Measurements from ENCODE around the gene STX8.
"Not testable (repeated sequence)": the region's sequence is repeated elsewhere in the genome, so short reads cannot be mapped to it uniquely, and the experiment has no call there.

Gene STX8

DNA sequence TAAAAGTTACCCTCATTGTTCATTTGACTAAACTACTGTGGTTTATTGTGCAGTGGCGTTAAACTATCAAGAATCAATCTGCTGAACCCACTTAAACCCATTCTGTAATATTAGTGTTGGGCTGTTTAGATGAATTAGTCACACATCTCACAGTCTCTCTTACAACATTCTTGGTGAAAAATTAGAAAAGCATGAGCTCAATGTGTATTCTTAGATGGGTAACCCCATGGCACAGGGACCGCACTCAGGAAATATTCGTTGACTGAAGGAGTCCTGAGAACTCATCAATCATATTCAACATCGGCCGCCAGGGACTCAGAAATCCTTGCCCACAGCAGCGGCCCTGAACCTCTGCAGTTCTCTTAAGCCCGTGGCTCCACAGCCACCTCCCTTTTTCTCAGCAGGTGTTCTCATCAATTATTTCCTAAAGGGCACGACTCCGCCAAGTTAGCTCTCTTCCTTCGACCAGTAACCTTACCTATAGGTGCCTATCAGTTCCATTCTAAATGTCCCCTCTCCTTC lies 155.6 kb downstream of the STX8 start:
- DNase-seq (ENCODE audit: low read depth): no peak
- H3K4me3 ChIP-seq (ENCODE audit: low read depth, low read length): no peak overlapping the region

DNA sequence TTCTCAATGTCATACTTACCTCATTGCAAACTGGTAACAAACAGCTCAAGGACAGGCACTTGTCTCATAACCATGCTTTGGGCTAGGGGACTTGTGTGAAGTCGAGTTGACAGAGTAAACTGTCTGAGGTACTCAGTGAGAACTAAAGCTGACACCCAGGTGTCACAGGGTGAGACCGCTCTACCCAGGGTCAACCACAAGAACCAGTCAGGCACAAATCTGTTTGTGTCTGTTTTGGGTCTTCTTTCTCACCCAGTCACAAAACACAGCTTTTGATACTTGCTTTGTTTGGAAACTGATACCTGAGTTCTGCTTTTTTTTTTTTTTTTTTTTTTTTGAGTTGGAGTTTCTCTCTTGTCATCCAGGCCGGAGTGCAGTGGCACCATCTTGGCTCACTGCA lies 161.1 kb downstream of the STX8 start:
- H3K4me3 ChIP-seq (ENCODE audit: low read depth, low read length): no peak overlapping the region
- DNase-seq (ENCODE audit: low read depth): no peak

DNA sequence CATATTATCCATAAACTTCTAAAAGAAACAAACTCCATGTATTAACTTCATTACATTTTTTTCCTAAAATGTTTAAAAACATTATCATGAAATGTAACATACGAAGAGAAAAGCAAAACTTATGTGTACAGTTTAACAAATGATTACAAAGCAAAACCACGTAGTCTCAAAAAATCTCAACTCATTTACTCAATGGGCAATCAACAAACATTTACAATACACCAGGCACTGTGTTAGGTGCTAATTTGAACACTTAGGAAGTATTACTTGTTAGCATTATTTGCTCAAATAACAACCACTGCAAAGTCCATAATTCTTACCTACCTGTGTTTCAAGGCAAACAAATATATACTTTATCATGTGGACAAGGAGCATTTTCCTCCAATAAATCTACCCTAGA lies 164.9 kb downstream of the STX8 start:
- H3K4me3 ChIP-seq (ENCODE audit: low read depth, low read length): no peak overlapping the region
- DNase-seq (ENCODE audit: low read depth): no peak

DNA sequence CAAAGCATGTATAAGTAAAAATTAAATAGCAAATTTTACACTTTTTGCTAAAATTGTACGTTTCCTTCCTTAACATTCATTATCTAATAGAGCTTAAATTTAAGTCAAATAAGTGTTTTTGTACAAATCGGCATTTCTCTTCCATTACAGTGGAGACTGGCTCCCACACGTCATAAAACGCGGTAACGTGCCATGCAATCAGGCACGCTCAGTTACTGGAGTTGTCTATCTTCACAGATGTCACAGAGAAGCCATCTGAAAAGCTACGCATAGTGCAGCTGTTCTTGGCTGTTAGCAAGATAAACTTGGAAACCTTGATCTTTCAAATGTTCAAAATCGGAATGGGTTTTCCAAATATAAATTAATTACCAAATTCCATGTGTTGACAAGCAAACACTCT lies 165.3 kb downstream of the STX8 start:
- no peak overlapping the region for H3K4me3 ChIP-seq (ENCODE audit: low read depth, low read length)
- no peak for DNase-seq (ENCODE audit: low read depth)

DNA sequence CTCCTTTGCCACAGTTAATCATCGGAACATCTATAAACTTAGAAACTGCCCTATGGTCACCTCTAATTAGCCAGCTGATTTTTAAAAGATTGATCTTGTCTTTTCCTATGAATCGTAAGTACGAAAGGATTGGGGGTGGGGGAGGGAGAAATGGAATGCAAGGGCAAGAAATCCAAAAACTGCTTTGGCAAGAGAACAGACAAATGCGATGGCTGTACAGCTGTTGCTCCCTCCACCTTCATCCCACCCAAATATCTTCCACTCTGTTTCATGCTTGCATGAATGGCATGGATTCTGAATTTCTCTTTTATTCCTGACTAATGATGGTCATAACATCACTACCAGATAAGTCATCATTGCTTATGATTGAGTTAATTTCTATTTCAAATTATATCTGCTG lies 165.7 kb downstream of the STX8 start:
- H3K4me3 ChIP-seq (ENCODE audit: low read depth, low read length): no peak overlapping the region
- no peak for DNase-seq (ENCODE audit: low read depth)

DNA sequence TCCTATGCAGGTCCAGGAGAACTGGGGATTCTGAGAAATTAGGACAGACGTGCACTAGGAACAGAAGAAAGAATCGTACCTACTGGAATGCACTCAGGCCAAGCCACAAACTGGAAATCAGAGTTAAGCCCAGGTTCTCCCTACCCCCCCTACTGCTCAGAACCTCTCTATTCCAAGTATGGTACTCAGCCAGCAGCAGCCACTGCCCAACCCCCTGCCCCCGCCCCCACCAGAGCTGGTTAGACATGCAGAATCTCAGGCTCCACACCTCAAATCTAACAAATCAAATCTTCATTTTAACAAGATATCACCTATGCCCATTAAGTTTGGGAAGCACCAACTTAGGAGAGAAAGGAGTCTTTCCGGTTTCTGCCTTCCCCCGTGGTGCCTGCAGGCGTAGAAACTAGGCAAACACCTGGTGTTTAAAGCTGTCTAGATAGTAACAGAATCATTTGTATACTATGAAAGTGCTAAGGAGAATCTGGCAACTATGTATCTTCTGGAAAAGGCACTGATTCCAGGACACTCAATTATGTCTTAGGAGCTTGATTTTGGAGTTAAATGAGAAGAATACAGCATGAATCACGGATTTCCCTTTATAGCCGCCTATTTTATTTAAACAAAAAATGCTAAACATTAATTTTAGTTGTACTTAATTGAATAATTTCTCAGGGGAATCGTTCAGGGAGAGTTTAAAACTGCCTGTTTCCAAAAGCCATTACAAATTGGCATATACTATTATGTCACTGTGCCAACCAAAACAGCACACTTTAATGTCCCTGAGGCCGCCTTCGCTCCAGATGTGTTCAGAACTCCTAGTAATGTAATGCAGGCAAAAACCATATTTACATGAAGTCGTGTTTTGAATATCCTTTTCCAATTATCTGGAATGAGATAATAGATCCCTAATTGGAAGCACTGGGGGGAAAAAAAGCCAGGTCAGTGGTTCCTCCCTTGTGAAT lies 166.5 kb downstream of the STX8 start:
- no peak for DNase-seq (ENCODE audit: low read depth)
- no peak overlapping the region for H3K4me3 ChIP-seq (ENCODE audit: low read depth, low read length)

DNA sequence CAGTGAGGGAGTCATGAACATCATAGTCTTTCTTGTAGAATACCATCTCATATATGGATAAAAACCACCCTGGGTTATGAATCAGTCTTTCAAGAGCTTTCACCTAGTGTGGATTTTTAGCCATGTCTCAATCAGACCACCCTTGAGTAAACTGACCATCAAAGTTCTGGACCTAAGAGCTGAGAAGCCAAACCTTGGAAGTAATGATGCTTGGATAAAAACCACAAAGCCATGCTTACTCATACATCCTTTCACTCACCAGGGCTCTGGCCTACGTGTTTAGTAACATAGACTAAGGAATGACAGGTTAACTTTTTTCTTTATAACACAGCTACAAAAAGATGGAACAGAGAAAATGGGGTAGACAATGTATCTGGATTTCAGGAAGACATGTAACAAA lies 167.2 kb downstream of the STX8 start:
- H3K4me3 ChIP-seq (ENCODE audit: low read depth, low read length): no peak overlapping the region
- peak; percentile 73 for DNase-seq (ENCODE audit: low read depth)

DNA sequence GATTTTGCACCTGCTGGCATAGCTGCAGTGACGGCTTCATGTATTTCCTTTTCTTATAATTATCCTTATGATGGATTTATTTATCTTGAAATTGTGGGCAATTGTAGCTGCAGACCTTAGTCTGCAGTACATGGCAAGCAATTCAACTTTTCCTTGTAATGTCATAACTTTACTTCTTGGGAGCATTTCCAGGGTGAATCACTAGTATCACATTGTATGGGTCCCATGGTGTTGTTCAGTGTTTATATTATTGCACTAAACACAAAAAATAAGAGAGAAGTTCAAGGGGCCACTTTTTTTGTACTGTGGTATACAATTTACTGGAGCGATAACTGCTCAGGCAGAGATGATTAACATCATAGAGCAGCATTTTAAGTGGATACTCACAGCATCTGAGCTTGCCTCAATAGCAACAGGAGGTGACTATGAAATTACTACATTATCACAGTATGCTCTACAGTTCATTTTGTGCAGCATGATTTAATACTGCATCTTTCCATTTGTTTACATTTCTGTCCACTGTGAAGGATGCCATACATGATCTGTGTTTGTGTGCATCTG lies 169.5 kb downstream of the STX8 start:
- DNase-seq (ENCODE audit: low read depth): no peak
- H3K4me3 ChIP-seq (ENCODE audit: low read depth, low read length): no peak overlapping the region

DNA sequence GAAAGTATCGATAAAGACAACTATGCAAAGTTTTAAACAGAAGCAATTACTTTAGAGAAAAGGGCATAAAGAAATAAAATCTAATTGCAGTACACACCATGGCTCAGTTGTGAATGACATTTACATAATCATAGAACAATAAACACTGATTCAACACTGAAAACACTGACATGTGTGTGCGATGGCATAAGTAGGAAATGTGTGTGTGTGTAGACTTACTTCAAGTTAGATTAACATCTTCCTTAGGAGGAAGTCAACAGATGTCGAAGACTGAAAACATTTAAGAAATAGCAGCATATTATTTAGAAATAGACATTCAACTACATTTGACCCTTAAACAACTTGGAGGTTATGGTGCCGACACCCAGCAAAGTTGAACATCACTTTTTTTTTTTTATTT lies 172.4 kb downstream of the STX8 start:
- no peak overlapping the region for H3K4me3 ChIP-seq (ENCODE audit: low read depth, low read length)
- no peak for DNase-seq (ENCODE audit: low read depth)

DNA sequence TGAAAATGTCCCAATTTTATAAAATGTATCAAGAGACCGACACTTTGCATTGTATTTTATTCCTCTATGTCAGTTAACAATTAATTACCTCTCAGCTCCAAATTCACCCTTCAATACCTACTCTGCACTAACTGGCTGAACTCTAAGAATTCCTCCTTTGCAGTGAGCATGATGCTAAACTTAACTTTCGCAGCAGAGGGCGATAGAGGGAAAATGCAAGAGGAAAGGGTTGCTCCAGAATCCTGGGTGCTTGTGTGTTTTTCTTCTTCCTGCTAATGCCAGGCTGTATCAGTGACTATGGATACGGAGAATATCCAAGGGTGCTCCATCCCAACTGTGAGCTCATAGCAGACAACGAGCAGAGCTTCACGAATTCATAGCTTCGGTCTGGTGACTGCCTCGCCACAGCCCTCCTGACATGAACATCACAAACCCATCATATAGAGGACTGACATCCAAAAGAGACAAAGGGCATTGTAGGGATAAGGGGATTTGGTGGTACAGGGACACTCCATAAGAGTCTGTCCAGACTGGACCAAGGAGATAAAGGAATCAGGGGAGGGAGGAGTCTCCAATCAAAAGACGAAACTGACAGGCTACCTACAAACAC lies 172.9 kb downstream of the STX8 start:
- no peak overlapping the region for H3K4me3 ChIP-seq (ENCODE audit: low read depth, low read length)
- DNase-seq (ENCODE audit: low read depth): no peak

DNA sequence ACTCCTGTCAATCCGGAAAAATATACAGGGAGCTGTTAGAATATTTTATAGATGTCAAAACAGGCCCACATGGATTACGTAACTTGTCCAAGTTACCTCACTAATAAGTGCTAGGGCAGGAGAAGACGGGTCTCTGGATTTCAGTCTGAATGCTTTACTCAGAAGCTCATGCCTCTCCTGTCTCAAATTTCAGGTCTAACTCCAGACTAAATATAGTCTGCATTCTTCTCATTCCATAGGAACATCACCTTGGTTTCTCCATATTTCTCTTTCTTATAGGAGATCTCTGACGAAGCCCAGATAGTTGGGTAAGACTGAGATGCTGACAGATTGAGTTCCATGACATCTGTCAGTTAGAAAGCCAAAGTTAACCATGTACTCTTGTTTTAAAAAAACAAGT lies 174.2 kb downstream of the STX8 start:
- no peak overlapping the region for H3K4me3 ChIP-seq (ENCODE audit: low read depth, low read length)
- peak; percentile 52 for DNase-seq (ENCODE audit: low read depth)

DNA sequence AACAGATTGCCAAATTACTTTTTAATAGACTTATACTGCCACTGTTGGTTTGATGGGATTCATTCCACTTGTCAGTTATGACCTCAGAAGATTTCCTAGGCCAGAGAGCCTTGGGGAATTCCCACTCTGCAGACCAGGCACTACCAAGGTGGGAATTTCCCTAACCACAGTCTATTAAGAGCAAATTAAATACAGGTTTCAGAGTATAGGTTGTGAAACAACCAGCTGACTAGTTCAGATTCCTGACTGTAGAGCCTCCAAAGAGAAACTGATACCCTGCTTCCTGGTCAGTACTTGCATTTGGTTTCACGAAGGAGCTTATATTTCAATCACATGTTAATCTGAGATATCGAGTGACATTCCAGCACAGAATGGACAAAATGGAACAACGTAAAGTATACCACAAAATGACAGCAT lies 186.5 kb downstream of the STX8 start:
- no peak overlapping the region for H3K4me3 ChIP-seq (ENCODE audit: low read depth, low read length)
- DNase-seq (ENCODE audit: low read depth): peak; percentile 72

DNA sequence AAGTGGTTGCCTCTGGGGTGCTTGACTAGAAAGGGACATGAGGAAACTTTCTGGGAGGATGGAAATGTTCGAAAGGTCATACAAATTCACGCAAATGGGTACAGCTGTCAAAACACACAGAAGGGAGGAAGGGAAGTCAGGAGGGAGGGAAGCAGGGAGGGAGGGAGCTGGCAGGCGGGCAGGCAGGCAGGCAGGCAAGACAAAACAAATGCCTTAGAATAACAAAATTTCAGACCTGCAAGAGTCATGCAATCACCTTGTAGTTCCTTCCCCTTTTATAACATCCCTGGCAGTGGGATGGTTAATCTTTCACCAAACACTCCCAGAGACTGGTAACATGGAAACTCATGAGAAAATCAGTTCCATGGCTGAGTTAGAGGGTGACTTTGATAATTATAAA lies 189.2 kb downstream of the STX8 start:
- no peak overlapping the region for H3K4me3 ChIP-seq (ENCODE audit: low read depth, low read length)
- DNase-seq (ENCODE audit: low read depth): no peak

DNA sequence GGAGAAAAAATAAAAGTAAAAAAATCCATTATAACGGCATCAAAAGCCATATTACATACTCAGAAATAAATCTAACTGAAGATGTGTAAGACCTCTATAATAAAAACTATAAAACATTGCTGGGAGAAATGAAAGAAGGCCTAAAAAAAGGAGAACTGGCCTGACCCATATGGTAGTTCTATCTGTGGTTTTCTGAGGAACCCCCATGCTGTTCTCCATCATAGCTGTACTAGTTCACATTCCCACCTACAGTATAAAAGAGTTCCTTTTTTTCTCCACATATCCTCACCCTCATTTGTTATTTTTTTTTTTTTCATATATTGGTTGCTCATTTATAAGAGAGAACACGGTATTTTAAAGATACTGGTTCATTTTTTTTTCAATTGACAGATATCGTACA lies 191.8 kb downstream of the STX8 start:
- no peak for DNase-seq (ENCODE audit: low read depth)
- no peak overlapping the region for H3K4me3 ChIP-seq (ENCODE audit: low read depth, low read length)

DNA sequence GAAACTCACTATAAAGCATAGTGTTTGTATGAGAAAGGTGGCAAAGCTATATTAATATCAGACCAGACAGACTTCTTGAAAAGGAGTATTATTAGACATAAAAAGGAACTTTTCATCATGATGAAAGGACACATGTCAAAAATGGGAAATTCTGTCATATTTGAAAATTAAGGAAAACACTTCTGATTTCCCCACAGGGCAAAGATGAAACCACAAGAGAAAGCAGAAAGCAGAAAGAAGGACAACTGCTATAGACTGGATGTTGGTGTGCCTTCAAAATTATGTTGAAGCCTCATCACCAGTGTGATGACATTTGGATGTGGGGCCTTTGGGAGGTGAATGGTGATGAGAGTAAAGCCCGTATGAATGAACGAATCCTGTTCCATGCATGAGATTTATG lies 193.0 kb downstream of the STX8 start:
- no peak for DNase-seq (ENCODE audit: low read depth)

DNA sequence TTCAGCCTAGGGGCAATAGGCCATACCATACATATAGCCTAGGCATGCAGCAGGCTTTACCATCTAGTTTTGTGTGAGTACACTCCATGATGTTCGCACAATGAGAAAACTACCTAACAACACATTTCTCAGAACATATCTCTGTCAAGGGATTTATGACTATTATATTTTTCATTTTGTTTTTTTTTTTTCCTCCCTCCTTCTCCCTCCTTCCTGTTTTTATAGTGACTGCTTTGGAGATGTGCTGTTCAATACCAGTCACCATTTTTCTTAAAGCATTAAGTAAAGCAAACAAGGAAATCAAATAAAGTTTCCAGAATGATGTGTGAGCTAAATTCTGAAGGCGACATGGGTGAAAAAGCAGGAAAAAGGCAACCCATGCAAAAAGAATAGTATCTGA lies 194.6 kb downstream of the STX8 start:
- DNase-seq (ENCODE audit: low read depth): no peak

More for the DNA sequence above, 193.0 kb downstream of the STX8 start:
- H3K4me3 ChIP-seq (ENCODE audit: low read depth, low read length): no peak overlapping the region

DNA sequence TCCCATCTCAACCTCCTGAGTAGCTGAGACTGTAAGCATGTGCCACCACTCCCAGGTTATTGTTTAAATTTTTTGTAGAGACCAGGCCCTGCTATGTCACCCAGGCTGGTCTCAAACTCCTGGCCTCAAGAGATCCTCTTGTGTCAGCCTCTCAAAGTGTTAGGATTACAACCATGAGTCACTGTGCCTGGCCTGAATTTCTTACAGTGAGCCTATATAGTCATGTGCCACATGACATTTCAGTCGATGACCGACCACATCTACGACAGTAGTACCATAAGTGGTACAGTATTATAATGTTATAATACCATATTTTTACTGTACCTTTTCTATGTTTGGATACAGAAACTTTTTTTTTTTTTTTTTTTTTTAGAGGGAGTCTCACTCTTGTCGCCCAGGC lies 195.3 kb downstream of the STX8 start:
- no peak for DNase-seq (ENCODE audit: low read depth)
- no peak overlapping the region for H3K4me3 ChIP-seq (ENCODE audit: low read depth, low read length)

More for the DNA sequence above, 194.6 kb downstream of the STX8 start:
- no peak overlapping the region for H3K4me3 ChIP-seq (ENCODE audit: low read depth, low read length)

DNA sequence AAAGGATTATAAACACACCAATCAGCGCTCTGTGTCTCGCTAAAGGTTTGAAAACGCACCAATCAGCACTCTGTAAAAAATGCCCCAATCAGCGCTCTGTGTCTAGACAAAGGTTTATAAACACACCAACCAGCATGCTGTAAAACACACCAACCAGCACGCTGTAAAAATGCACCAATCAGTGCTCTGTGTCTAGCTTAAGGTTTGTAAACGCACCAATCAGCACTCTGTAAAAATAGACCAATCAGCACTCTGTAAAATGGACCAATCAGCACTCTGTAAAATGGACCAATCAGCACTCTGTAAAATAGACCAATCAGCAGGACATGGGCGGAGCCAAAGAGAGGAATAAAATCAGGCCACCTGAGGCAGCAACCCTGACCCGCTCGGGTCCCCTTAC lies 199.4 kb downstream of the STX8 start:
- DNase-seq (ENCODE audit: low read depth); H3K4me3 ChIP-seq (ENCODE audit: low read depth, low read length): not testable (repeated sequence)

DNA sequence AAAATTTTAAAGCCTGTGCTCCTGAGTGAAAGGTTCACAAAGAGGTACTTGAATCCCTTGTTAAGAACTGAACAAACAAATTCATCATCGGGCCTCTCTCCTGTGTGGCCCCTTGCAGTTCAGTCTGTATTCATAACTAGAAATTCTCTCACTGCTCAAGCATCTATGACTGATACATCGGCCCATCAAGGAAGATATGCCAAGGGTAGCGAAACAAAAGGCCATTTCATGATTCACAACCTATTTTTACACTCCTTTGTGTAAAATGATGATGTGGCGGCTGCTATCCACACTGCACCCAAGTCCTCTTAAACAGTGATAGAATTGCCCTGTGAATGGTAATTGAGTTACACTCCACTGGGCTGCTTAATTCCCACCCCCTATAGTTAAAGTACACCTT lies 204.6 kb downstream of the STX8 start:
- no peak overlapping the region for H3K4me3 ChIP-seq (ENCODE audit: low read depth, low read length)
- DNase-seq (ENCODE audit: low read depth): peak; percentile 67

DNA sequence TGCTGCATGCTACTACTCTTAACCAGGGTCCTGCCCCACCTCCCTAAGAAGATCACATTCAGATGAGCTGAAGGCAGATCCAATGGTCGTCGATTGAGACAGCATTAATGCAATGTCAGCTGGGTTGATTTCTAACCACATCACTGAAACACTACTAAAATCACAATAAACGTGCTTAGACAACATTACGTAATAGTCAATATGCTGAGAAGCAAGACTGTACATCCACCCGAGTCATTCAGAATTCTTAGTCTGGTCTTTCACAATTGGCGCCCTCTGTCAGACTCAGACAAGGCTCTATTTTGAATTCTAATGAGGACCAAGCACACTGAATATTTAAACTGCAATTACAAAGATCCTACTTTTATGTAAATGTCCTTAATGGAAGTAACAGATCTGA lies 205.2 kb downstream of the STX8 start:
- no peak for DNase-seq (ENCODE audit: low read depth)
- H3K4me3 ChIP-seq (ENCODE audit: low read depth, low read length): no peak overlapping the region
